Stimulated activated CD4-positive, alpha-beta T cell treated with anti-CD3 and anti-CD28 coated beads, Interleukin-4, amount 100 ng/mL, for 1 hour (primary cell): Measurements from ENCODE around the gene DAZ3.
"Not testable (repeated sequence)": the region's sequence is repeated elsewhere in the genome, so short reads cannot be mapped to it uniquely, and the experiment has no call there.

Experiments used
- DNase-seq: peaks from one replicate; pipeline ENCODE4 v3.0.0-alpha.2; 2020

The DAZ3 gene

GRCh38 chrY:24813293-24813692 is at the start of gene DAZ3:
Gene DAZ3, minus strand, starts transcription at chrY:24813393. Its CDS starts 208 bp downstream, at chrY:24813185.
- DNase-seq, result not testable (repeated sequence)

GRCh38 chrY:24833619-24834018 is 20.4 kb upstream of the DAZ3 start, which contains the start of gene DAZ4:
Gene DAZ4, plus strand, starts transcription at chrY:24833919. Its CDS starts 208 bp downstream, at chrY:24834127.
- not testable (repeated sequence) for DNase-seq

GRCh38 chrY:24825069-24825468 is 11.9 kb upstream of the DAZ3 start:
- DNase-seq, result not testable (repeated sequence)

- DNase-seq, result not testable (repeated sequence)
These were observed 11.1 kb upstream of the DAZ3 start for GRCh38 chrY:24824184-24824879.

GRCh38 chrY:24821836-24822235 is 8.6 kb upstream of the DAZ3 start:
- DNase-seq, result not testable (repeated sequence)
